Islet of Langerhans (tissue), 1 donor: ENCODE data around the gene ANO2.
"Not testable (repeated sequence)": the region's sequence is repeated elsewhere in the genome, so short reads cannot be mapped to it uniquely, and the experiment has no call there.

Experiments used
- FAIRE-seq: peaks from one replicate; lab custom pipeline; 2011; peaks lifted over from hg19 to GRCh38; lab: Jason Lieb, UNC

ANO2 gene

GRCh38 chr12:5887819-5888218 lies 57.2 kb downstream of the ANO2 start:
- FAIRE-seq, result not testable (repeated sequence)

- no peak for FAIRE-seq
Measured at GRCh38 chr12:5884866-5885265, 60.2 kb downstream of the ANO2 start.

- no peak for FAIRE-seq
Measured at GRCh38 chr12:5884285-5884684, 60.8 kb downstream of the ANO2 start.

- FAIRE-seq, result no peak
Measured at GRCh38 chr12:5882511-5883190, 62.4 kb downstream of the ANO2 start.

GRCh38 chr12:5881666-5882065 lies 63.4 kb downstream of the ANO2 start:
- FAIRE-seq, result no peak

GRCh38 chr12:5881101-5881606 lies 63.9 kb downstream of the ANO2 start:
- no peak for FAIRE-seq

- FAIRE-seq, result no peak
Measured at GRCh38 chr12:5875851-5876250, 69.2 kb downstream of the ANO2 start.

GRCh38 chr12:5874514-5874913 lies 70.5 kb downstream of the ANO2 start:
- no peak for FAIRE-seq

GRCh38 chr12:5873281-5873919 lies 71.7 kb downstream of the ANO2 start:
- FAIRE-seq, result no peak

GRCh38 chr12:5872745-5873144 lies 72.3 kb downstream of the ANO2 start:
- FAIRE-seq, result no peak

- FAIRE-seq, result no peak
Measured at GRCh38 chr12:5871741-5872140, 73.3 kb downstream of the ANO2 start.

GRCh38 chr12:5870183-5870582 lies 74.9 kb downstream of the ANO2 start:
- no peak for FAIRE-seq

GRCh38 chr12:5868625-5869295 lies 76.3 kb downstream of the ANO2 start:
- FAIRE-seq, result no peak

- FAIRE-seq, result no peak
Measured at GRCh38 chr12:5865397-5865796, 79.7 kb downstream of the ANO2 start.

GRCh38 chr12:5864972-5865371 lies 80.1 kb downstream of the ANO2 start:
- FAIRE-seq, result no peak

- FAIRE-seq, result no peak
Measured at GRCh38 chr12:5864301-5864700, 80.8 kb downstream of the ANO2 start.

GRCh38 chr12:5861416-5861815 lies 83.6 kb downstream of the ANO2 start:
- no peak for FAIRE-seq

GRCh38 chr12:5856692-5857091 lies 88.4 kb downstream of the ANO2 start:
- FAIRE-seq, result no peak

GRCh38 chr12:5846950-5847349 lies 98.1 kb downstream of the ANO2 start:
- no peak for FAIRE-seq

GRCh38 chr12:5840944-5841343 lies 104.1 kb downstream of the ANO2 start:
- no peak for FAIRE-seq

- FAIRE-seq, result no peak
Measured at GRCh38 chr12:5830111-5830510, 114.9 kb downstream of the ANO2 start.

- FAIRE-seq, result no peak
Measured at GRCh38 chr12:5827591-5827990, 117.5 kb downstream of the ANO2 start.

GRCh38 chr12:5825761-5826160 lies 119.3 kb downstream of the ANO2 start:
- not testable (repeated sequence) for FAIRE-seq
